Iris pigment epithelial cell (primary cell): ENCODE data around the gene CCDC191.
A peak's percentile ranks its signal among the peaks of the same experiment; 100 is the strongest.

Source experiments
- DNase-seq: peaks from one replicate; pipeline ENCODE4 v3.0.0-alpha.2; 2011; ENCODE audit warnings: low read depth

The CCDC191 gene, protein sequence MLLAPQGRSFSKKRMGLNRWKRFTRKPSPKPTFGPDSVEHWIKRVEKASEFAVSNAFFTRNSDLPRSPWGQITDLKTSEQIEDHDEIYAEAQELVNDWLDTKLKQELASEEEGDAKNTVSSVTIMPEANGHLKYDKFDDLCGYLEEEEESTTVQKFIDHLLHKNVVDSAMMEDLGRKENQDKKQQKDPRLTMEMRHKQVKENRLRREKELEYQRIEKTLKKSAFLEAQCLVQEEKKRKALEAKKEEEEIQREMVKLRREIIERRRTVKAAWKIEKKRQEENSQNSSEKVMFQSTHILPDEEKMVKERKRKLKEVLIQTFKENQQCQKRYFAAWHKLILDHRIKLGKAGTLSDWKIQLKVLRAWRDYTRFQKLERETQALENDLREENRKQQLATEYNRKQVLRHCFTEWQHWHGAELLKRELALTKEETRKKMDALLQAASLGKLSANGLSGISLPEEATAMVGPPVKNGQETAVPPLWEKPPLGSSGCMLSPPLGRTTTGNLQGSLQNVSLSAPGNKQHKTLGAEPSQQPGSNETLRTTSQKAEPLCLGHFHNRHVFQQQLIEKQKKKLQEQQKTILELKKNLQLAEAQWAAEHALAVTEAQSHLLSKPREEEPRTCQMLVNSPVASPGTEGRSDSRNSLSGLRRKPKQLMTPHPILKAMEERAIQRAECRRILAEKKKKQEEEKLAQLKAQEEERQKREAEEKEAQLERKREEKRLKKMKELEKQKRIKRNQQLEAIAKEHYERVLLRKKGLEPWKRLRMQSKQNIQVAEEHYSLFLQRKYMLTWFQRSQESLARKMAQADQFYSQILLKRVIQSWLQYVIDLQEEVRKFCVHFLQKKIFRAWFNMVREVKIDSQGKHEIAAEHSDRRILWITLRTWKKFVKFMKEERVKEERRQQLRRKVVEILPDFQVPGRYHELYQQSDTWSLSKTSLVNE

DNA sequence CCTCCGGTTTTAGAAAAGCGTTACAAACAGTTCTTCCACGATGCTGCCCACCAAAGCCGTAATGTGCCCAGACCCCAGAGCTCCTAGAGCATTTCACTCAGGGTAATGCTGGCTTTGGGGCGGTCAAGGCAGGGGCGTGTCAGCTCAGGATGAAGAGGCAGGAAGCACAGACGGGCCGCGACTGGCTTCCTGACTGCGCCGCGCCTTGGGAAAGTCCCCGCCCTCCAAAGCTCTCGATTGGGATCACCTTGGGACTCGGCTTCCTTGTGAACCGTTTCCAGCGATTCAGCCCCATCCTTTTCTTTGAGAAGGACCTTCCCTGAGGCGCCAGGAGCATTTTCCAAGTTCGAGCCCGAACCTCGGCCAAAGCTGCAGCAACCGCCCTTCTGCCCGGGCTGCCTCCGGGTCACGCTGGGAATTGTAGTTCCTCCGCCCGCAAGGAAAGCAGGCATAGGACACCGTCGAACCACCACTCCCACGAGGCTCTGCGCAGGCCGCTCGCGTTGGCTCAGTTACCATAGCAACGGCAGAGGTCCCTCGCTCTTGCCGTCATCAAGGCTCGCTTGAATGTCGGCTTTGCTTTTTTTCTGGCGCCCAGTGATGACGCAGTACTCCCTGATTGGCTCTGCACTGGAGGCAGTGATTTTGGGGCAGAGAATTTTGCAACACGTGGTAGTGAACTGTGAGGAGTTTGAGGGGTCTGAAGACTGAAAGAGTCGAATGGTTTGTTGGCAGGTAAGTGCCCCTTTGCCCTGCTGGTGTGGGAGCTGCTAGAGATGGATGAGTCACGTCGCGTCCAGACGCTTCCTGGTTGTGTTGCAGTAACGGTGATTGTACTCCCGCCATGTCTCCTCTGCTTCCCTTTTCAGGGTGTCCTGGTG is at the start of gene CCDC191, which contains the start of gene QTRT2:
TSS of gene CCDC191 (minus strand) at position 397 of the 881 bp plus-strand sequence. CDS start at position 337, 60 bp downstream.
TSS of gene QTRT2 (plus strand) at position 608 of the 881 bp plus-strand sequence. CDS start 8,521 bp downstream, outside the sequence.
- DNase-seq: peak; percentile 100

DNA sequence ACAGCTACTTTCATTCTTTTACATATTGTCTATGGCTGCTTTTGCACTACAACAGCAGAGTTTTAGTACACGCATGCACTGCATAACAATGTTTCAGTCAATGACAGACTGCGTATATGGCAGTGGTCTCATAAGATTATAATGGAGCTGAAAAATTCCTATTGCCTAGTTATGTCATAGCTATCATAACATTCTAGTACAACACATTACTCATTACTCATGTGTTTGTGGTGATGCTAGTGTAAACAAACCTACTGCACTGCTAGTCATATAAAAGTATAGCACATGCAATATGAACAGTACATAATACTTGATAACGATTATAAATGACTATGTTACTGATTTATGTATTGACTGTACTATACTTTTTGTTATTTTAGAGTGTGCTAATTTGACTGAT is 48.1 kb upstream of the CCDC191 start:
- peak; percentile 66 for DNase-seq

DNA sequence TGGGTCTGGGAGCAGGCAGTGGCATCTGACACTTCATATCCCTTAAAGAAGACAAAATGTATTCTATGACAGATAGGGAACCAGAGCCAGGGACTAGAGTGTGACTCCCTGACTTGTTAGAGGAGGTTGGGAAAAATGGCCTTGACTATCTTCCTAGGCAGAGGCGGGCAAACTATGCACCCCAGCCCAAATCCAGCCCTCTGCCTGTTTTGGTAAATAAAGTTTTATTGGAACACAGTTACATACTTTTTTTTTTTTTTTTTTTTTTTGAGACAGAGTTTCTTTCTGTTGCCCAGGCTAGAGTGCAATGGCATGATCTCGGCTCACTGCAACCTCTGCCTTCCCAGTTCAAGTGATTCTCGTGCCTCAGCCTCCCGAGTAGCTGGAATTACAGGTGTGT is 47.5 kb upstream of the CCDC191 start:
- no peak for DNase-seq

- no peak for DNase-seq
Measured at GRCh38 chr3:114103181-114103580, 46.9 kb upstream of the CCDC191 start.

DNA sequence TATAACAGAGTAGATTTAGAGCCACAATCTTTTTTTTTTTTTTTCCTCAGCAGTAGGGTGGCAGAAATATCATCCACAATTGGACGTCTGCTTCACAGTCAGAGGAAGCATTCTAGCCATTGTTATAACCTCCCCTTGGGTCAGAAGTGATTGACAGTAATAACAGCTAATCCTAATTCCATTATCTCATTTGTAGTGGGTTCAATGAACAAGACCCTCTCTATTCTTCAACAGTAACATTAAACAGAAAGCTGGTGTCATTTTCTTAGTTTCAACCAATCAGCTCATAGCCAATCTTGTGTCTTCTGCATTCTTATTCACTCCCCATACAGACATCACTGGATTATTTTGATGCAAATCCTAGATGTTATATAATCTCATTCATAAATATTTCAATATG is 44.8 kb upstream of the CCDC191 start:
- DNase-seq: no peak

GRCh38 chr3:114095796-114096195 is 39.5 kb upstream of the CCDC191 start:
- DNase-seq: no peak

DNA sequence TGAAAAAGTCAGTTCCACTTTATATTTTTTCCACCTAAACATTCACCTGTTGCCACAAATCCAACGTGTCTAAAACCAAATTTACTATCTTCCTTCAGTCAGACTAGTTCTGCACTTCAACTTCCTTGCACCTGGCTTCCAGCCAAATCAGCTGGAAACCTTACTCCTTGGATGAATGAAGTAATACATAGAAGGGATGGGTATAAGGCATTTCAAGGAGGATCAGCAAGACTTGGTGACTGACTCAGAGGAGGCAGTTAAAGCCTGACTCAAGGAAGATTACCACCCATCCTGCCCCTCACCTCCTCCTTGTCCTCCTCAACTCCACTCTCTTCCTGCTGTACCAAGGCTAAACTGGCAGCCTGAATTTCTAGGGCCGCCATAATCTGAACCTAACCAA is 37.3 kb upstream of the CCDC191 start:
- DNase-seq: peak; percentile 89

- no peak for DNase-seq
Measured at GRCh38 chr3:114093016-114093380, 36.7 kb upstream of the CCDC191 start.

- DNase-seq: peak; percentile 16
Measured at GRCh38 chr3:114092151-114093015, 36.1 kb upstream of the CCDC191 start.

DNA sequence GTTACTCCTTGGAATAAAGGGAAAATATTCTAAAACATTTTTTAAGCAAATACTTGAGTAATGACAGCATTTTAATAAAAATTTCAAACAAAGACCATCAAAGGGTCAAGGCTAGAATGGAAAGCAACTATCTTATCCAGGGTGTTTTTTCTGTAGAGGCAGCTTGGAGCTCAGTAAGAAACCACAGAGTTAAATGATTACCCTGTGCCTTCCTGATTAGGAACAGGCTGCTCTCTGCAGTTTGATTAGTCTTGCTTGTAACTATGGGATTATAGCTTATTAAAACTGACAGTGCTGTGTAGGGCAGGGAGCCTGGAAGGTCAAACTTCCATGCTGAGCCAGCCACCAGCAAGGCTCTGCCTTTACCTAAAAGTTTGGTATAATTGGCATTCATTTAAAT is 33.3 kb upstream of the CCDC191 start:
- no peak for DNase-seq

GRCh38 chr3:114086356-114086755 is 30.0 kb upstream of the CCDC191 start:
- no peak for DNase-seq

GRCh38 chr3:114083112-114083511 is 26.8 kb upstream of the CCDC191 start:
- DNase-seq: no peak

- peak; percentile 25 for DNase-seq
Measured at GRCh38 chr3:114081037-114081436, 24.7 kb upstream of the CCDC191 start.

- no peak for DNase-seq
Measured at GRCh38 chr3:114080201-114080600, 23.9 kb upstream of the CCDC191 start.

- peak; percentile 78 for DNase-seq
Measured at GRCh38 chr3:114079761-114080160, 23.4 kb upstream of the CCDC191 start.

DNA sequence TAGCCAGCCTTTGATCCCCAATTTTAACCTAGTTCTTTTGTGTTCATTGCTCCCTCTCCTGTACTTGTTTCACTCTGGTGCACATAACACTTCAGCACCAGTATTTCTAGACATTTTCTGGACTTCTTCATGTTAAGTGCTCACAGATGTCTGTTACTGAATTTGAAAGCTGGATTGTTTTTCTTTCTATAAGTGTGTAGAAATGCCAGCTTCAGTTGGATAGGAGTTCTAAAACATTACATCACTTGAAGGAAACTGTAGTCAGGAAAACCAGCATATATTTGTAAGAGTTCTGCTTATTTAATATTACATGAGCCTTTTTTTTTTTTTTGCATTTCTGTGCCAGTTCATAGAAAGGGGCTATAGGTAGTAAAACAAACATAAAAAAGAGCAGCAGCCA is 21.8 kb upstream of the CCDC191 start:
- no peak for DNase-seq

GRCh38 chr3:114076711-114077110 is 20.4 kb upstream of the CCDC191 start:
- no peak for DNase-seq

DNA sequence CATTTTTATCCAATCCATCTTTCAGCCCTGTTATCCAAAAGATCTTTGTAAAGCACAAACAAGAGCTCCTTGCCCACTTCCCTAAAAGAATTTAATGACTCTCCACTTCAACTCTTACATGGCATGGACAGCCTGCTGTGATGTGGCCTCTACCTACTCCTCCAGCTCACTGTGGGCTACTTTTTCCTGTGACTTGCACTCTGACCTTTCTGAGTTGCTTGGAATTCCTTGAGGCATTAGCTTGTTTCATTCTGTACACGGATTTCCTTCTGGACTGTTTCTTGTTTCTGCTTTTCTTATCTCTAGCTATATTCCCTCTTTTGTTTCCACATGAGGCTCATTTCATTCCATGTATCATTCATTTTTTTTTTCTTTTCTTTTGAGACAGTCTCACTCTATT is 15.5 kb upstream of the CCDC191 start:
- DNase-seq: peak; percentile 23

- DNase-seq: no peak
Measured at GRCh38 chr3:114068336-114068735, 12.0 kb upstream of the CCDC191 start.

- no peak for DNase-seq
Measured at GRCh38 chr3:114067804-114068203, 11.5 kb upstream of the CCDC191 start.
